Kidney (tissue), 14 donors: Measurements from ENCODE around the gene ANKRD53. TPM values are rescaled to one million over a fixed set of nuclear protein-coding genes. Genes with fewer than 3 reads are reported as not detected.
A peak's percentile ranks its signal among the peaks of the same experiment; 100 is the strongest.

Experiments
- DNase-seq, 5 donors: peaks; one replicate each; pipeline ENCODE4 v3.0.0-alpha.2; 2013 to 2020
- FAIRE-seq: peaks from 2 replicates; lab custom pipeline; 2012; peaks lifted over from hg19 to GRCh38; lab: Jason Lieb, UNC
- H3K27ac ChIP-seq, 2 donors: one replicate each; pipeline ENCODE4 v1.7.0; 2013; ENCODE audit warnings: low read depth in 2 of 2, low read length in 2 of 2, inconsistent platforms in 1 of 2
- H3K27me3 ChIP-seq: one replicate; pipeline ENCODE4 v1.7.1; 2013; ENCODE audit warnings: low read length, inconsistent platforms; ENCODE audit not compliant: control insufficient read depth, insufficient read depth
- H3K36me3 ChIP-seq, 3 donors: one replicate each; pipeline versions ENCODE4 v1.7.0 to v1.7.1; 2013; ENCODE audit warnings: low read length in 3 of 3, control low read depth in 1 of 3, inconsistent platforms in 1 of 3; ENCODE audit not compliant: insufficient read depth in 3 of 3, control insufficient read depth in 2 of 3
- H3K4me1 ChIP-seq, 3 donors: one replicate each; pipeline versions ENCODE4 v1.7.0 to v1.7.1; 2013; ENCODE audit warnings: low read length in 3 of 3, inconsistent platforms in 1 of 3, low read depth in 1 of 3; ENCODE audit not compliant: control insufficient read depth in 2 of 3, insufficient read depth in 2 of 3
- H3K4me3 ChIP-seq, 3 donors: one replicate each; pipeline versions ENCODE4 v1.7.0 to v1.8.1; 2013; ENCODE audit warnings: low read length in 3 of 3, control low read depth in 1 of 3, inconsistent platforms in 1 of 3
- H3K9ac ChIP-seq, 3 donors: one replicate each; pipeline versions ENCODE4 v1.7.0 to v1.7.1; 2013; ENCODE audit warnings: low read length in 3 of 3, control low read depth in 1 of 3, inconsistent platforms in 1 of 3
- H3K9me3 ChIP-seq, 3 donors: one replicate each; pipeline versions ENCODE4 v1.7.0 to v1.7.1; 2013; ENCODE audit warnings: low read length in 3 of 3, control low read depth in 1 of 3, inconsistent platforms in 1 of 3; ENCODE audit not compliant: control insufficient read depth in 2 of 3, insufficient read depth in 1 of 3
- intact Hi-C: fragments of 100-400 bp; cut with DNase I; formaldehyde crosslinking; loops from one replicate; pipeline ENCODE4 v1.11.1; 2022
- polyA plus RNA-seq: library from polyadenylated mRNA; stranded (reverse); fragments of 350-450 nt; fragmentation: Illumina TruSeq; extraction: RNeasy Lipid Tissue Mini Kit (QIAGEN cat#74804); gene quantifications from one replicate; pipeline ENCODE4 v1.2.3, GENCODE V29; 2014; ENCODE audit warnings: low read depth, low replicate concordance; ENCODE audit not compliant: insufficient read depth
- total RNA-seq: library from RNA; stranded (reverse); fragmentation: NEBNext Ultra II Directional; extraction: Animal tissue kit (Norgen Biotek cat#: 25700); gene quantifications from one replicate; pipeline ENCODE4 v1.2.1, GENCODE V29; 2021
- TF ChIP-seq, protein P1 (sequence below): IDR thresholded peaks from 3 replicates; pipeline ENCODE4 v1.5.1; 2012; ENCODE audit warnings: mild to moderate bottlenecking, moderate library complexity, borderline replicate concordance; ENCODE audit not compliant: insufficient read depth; ENCODE audit errors: extremely low read depth
- donor health status: control.
- donor health status: control.
- donor health status: control.
- donor health status: control.
- donor health status: control.
- donor health status: DM: yes; HTN: yes; CAD: no.
- donor health status: Normal renal cell carcinoma (clear cell type).

The ANKRD53 gene
- total and polyA plus RNA-seq, 2 donors from 2014 or later, result 1.3 to 2.1 TPM

- H3K9ac ChIP-seq, result no peak overlapping the region
- H3K9me3 ChIP-seq, result no peaks in the 10 kb centered on the region
- TF ChIP-seq, protein P1, sequence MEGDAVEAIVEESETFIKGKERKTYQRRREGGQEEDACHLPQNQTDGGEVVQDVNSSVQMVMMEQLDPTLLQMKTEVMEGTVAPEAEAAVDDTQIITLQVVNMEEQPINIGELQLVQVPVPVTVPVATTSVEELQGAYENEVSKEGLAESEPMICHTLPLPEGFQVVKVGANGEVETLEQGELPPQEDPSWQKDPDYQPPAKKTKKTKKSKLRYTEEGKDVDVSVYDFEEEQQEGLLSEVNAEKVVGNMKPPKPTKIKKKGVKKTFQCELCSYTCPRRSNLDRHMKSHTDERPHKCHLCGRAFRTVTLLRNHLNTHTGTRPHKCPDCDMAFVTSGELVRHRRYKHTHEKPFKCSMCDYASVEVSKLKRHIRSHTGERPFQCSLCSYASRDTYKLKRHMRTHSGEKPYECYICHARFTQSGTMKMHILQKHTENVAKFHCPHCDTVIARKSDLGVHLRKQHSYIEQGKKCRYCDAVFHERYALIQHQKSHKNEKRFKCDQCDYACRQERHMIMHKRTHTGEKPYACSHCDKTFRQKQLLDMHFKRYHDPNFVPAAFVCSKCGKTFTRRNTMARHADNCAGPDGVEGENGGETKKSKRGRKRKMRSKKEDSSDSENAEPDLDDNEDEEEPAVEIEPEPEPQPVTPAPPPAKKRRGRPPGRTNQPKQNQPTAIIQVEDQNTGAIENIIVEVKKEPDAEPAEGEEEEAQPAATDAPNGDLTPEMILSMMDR, result no peak
- H3K4me1 ChIP-seq, result peaks cover 0 to 8% (median 8%) of the 10 kb centered on the region in 3 donors
- H3K4me3 ChIP-seq, result no peak overlapping the region
- peak in 1 of 5 donors; percentile 18 for DNase-seq
- no peak for FAIRE-seq
- peaks cover 0 to 5% (median 0%) of the 10 kb centered on the region in 3 donors for H3K36me3 ChIP-seq
- no peaks in the 10 kb centered on the region for H3K27me3 ChIP-seq
- intact Hi-C loops, result no loop called here
- H3K27ac ChIP-seq, result no peak overlapping the region
Measured at GRCh38 chr2:70981421-70981820, 3.0 kb downstream of the ANKRD53 start.

- Histone ChIP-seq H3K27me3 (no peaks in the 10 kb centered on the region), H3K9ac (no peak overlapping the region), H3K4me3 (no peak overlapping the region), H3K9me3 (no peaks in the 10 kb centered on the region), H3K4me1 (peaks cover 0 to 8% (median 8%) of the 10 kb centered on the region in 3 donors), H3K36me3 (peaks cover 0 to 6% (median 0%) of the 10 kb centered on the region in 3 donors), H3K27ac (no peak overlapping the region)
- intact Hi-C loops, result no loop called here
- DNase-seq (peak in 1 of 5 donors; percentile 35), FAIRE-seq (no peak)
- TF ChIP-seq, protein P1, result no peak
Measured at GRCh38 chr2:70981866-70982810, 3.7 kb downstream of the ANKRD53 start.

DNA sequence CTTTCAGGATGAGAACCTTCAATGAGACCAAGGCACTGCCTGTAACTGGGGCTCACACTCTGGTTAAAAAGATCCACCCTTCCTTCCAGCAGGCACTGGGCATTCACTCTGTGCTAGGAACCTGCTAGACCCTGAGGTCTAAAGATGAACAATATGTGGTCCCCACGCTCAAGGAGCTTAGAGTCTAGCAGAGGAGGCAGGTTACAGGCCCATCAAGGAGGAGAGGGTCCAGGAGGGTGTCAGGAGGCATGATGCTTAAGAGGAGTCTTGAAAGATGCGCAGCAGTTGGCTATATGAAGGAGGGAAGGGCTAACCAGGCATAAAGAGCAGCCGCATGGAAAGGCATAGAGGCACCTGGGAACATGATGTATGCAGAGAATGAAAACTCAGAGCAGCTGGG lies 4.5 kb downstream of the ANKRD53 start:
- Histone ChIP-seq H3K36me3 (peaks cover 0 to 9% (median 2%) of the 10 kb centered on the region in 3 donors), H3K4me3 (no peak overlapping the region), H3K27me3 (no peaks in the 10 kb centered on the region), H3K9me3 (no peaks in the 10 kb centered on the region), H3K27ac (no peak overlapping the region), H3K4me1 (peaks cover 0 to 4% (median 2%) of the 10 kb centered on the region in 3 donors), H3K9ac (no peak overlapping the region)
- TF ChIP-seq, protein P1, result no peak
- intact Hi-C loops, result no loop called here
- FAIRE-seq, result no peak
- peak in 1 of 5 donors; percentile 11 for DNase-seq
